ENCODE data around the gene RIC3. TPM values are rescaled to one million over a fixed set of nuclear protein-coding genes. Genes with fewer than 3 reads are reported as not detected.

RIC3 gene
- total RNA-seq, 4 donors from 2014 or later: 7.9 to 28.4 (median 18.5) TPM

DNA sequence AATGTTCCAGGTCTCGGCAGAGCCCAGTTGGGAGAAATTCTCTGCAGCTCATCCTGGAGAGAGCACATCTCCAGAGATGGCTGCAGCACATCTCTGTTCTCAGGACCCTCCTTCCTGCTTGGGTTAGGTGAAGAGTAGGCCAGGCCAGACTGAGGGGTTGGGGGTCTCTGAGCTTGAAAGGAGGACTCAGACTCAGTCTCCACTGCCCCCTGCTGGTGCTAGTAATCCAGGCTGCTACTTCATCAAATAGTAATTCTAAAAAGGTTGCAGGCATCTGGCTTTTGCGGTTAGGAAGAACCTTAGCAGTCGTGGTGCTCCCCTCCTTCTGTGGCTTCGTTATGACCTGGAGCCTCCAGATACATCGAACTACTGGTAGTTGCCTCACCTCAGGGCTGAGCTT is 78.1 kb downstream of the RIC3 start:
- Histone ChIP-seq H3K9me3 (no peaks in the 10 kb centered on the region), H3K27ac (no peak overlapping the region), H3K27me3 (no peaks in the 10 kb centered on the region), H3K4me3 (no peak overlapping the region), H3K36me3 (no peaks in the 10 kb centered on the region), H3K4me1 (peaks cover 0 to 9% of the 10 kb centered on the region in 2 donors)
- peak in 1 of 2 donors; percentile 45 for DNase-seq
- TF ChIP-seq CTCF (IDR thresholded peaks at IDR 0.05) (peak; percentile 38 to 60 (median 49)), POLR2A (IDR thresholded peaks at IDR 0.05) (no peak)
- intact Hi-C loops (cut with DNase I; ENCODE audit: low total_unique reads): loop anchor here (10.0 kb wide), 1 partner anchor 86 kb away; no protein-coding TSS in a partner anchor

GRCh38 chr11:8089791-8090510 is 78.9 kb downstream of the RIC3 start:
- TF ChIP-seq POLR2A (IDR thresholded peaks at IDR 0.05): no peak
- intact Hi-C loops (cut with DNase I; ENCODE audit: low total_unique reads): loop anchor here (10.0 kb wide), 1 partner anchor 85 kb away; no protein-coding TSS in a partner anchor
- no peak overlapping the region for H3K4me3 ChIP-seq
- peaks cover 0 to 9% of the 10 kb centered on the region in 2 donors for H3K4me1 ChIP-seq
- H3K36me3 ChIP-seq: no peaks in the 10 kb centered on the region
- no peak overlapping the region for H3K27ac ChIP-seq
- H3K27me3 ChIP-seq: no peaks in the 10 kb centered on the region
- DNase-seq: peak in 1 of 2 donors; percentile 13
- no peaks in the 10 kb centered on the region for H3K9me3 ChIP-seq

- intact Hi-C loops (cut with DNase I; ENCODE audit: low total_unique reads): no loop called here
- no peaks in the 10 kb centered on the region for H3K36me3 ChIP-seq
- no peaks in the 10 kb centered on the region for H3K9me3 ChIP-seq
- H3K27ac ChIP-seq: no peak overlapping the region
- no peak for DNase-seq
- H3K27me3 ChIP-seq: no peaks in the 10 kb centered on the region
- no peak overlapping the region for H3K4me3 ChIP-seq
- no peak for TF ChIP-seq POLR2A (IDR thresholded peaks at IDR 0.05)
- no peak for TF ChIP-seq CTCF (IDR thresholded peaks at IDR 0.05)
- H3K4me1 ChIP-seq: peaks cover 0 to 9% of the 10 kb centered on the region in 2 donors
These were observed 81.1 kb downstream of the RIC3 start for GRCh38 chr11:8087756-8088155.

DNA sequence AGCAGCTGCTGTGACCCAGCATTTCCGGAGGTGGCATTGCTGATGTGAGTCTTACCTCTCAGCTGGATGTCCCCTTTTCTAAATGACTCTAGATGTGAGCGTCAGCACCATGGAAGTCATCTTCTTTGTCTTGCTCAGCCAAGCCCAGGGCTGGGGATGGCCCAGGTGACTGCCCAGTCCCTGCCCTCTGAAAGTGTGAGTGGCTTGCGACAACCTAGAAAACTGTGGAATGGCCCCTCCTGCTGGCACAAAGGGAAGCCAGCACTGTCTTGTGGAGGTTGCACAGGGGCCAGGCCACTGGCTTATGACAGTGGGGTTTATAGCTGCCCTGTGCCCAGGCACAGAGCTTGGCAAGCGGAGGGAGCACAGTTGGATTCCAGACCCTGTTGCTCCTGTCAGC is 81.6 kb downstream of the RIC3 start:
- intact Hi-C loops (cut with DNase I; ENCODE audit: low total_unique reads): no loop called here
- no peak for TF ChIP-seq POLR2A (IDR thresholded peaks at IDR 0.05)
- TF ChIP-seq CTCF (IDR thresholded peaks at IDR 0.05): peak in 1 of 4 experiments; percentile 13
- H3K36me3 ChIP-seq: no peaks in the 10 kb centered on the region
- H3K27ac ChIP-seq: peak overlapping the region in 1 of 2 donors; percentile 69
- DNase-seq: peak in 1 of 2 donors; percentile 18
- H3K27me3 ChIP-seq: no peaks in the 10 kb centered on the region
- H3K4me1 ChIP-seq: peaks cover 0 to 11% of the 10 kb centered on the region in 2 donors
- H3K4me3 ChIP-seq: no peak overlapping the region
- no peaks in the 10 kb centered on the region for H3K9me3 ChIP-seq

GRCh38 chr11:8086571-8086970 is 82.3 kb downstream of the RIC3 start:
- peak overlapping the region; percentile 7 to 69 for H3K27ac ChIP-seq
- peaks cover 0 to 15% of the 10 kb centered on the region in 2 donors for H3K4me1 ChIP-seq
- no peaks in the 10 kb centered on the region for H3K36me3 ChIP-seq
- TF ChIP-seq CTCF (IDR thresholded peaks at IDR 0.05) (no peak), POLR2A (IDR thresholded peaks at IDR 0.05) (no peak)
- intact Hi-C loops (cut with DNase I; ENCODE audit: low total_unique reads): no loop called here
- H3K9me3 ChIP-seq: no peaks in the 10 kb centered on the region
- DNase-seq: no peak
- H3K4me3 ChIP-seq: no peak overlapping the region
- no peaks in the 10 kb centered on the region for H3K27me3 ChIP-seq

Data from uterus (tissue), 4 donors.